ENCODE results near the gene FABP7.

- TF ChIP-seq CTCF (conservative IDR thresholded peaks at IDR 0.05 in 1 of 2, IDR thresholded peaks at IDR 0.05 in 1 of 2; ENCODE audit: extremely low read depth in 1 of 2, insufficient read depth in 1 of 2, low read depth in 1 of 2, low read length in 2 of 2): no peak
- no peak for TF ChIP-seq EZH2 (IDR thresholded peaks at IDR 0.05; ENCODE audit: borderline replicate concordance, low read length)
Measured at GRCh38 chr6:122785891-122786290, 6.4 kb downstream of the FABP7 start.

All from mammary epithelial cell (primary cell).